Measurements from ENCODE around the gene DCST1. TPM values are rescaled to one million over a fixed set of nuclear protein-coding genes. Genes with fewer than 3 reads are reported as not detected.

Gene DCST1
- total and polyA plus RNA-seq, 2 of the 13 experiments (the other 11 are each of a cell fraction or from before 2014, with no cell fraction given) = 0.04 TPM; not detected in 1

DNA sequence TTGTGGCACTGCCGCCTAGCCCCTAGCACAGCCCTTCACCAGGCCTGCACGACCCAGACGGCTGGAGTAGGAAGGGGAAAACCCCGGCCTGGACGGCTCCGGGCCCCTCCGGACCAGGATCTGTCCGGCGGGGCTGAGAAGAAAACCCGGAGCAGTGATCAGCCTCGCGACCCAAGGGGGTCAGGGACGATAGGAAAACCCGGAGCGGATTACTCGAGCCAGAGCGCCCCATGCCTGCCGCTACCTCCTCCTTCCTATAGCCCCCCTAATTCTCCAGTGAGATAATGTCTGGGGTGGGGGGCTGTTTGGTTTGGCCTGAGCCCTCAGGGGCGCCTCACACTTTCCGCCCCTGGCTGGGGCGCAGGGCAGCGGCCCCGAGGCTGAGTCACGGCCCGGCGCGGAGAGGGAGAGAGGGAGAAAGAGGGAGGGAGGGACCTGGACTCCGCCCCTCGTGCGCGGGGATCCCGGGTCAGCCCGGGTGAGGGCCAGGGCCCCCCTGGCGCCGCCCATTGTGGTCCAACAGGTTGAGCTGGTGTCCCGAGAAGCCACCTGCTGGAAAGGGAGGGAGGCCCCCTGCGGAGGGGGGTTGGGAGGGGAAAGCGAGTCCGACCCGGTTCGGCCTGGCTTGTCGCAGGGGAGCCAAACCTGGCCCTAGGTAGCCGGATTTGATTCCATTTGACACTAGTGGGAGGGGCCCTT is 32.7 kb upstream of the DCST1 start (continued):
- no peak for TF ChIP-seq NFIC (IDR thresholded peaks at IDR 0.05; ENCODE audit: low read length)
- TF ChIP-seq ZFP36L1 (CRISPR knock-in tag; IDR thresholded peaks at IDR 0.05) = 0 out of 2 replicates have a peak, but pooled peaks have one; percentile 8
- peak; percentile 50; the same call in 1 of the 2 replicates for TF ChIP-seq FOXJ3 (CRISPR knock-in tag; IDR thresholded peaks at IDR 0.05; ENCODE audit: borderline replicate concordance)
- peak; percentile 100 for TF ChIP-seq ZNF276 (CRISPR knock-in tag; IDR thresholded peaks at IDR 0.05; ENCODE audit: low read depth)
- TF ChIP-seq SNAI1 (CRISPR knock-in tag; IDR thresholded peaks at IDR 0.05; ENCODE audit: borderline replicate concordance) = peak; percentile 89
- no peak for TF ChIP-seq FOXA1 (IDR thresholded peaks at IDR 0.05)
- no peak for TF ChIP-seq FOXA1 (CRISPR knock-in tag; IDR thresholded peaks at IDR 0.05)
- peak; percentile 36; the same call in 1 of the 2 replicates for TF ChIP-seq ZNF274 (CRISPR knock-in tag; IDR thresholded peaks at IDR 0.05)
- TF ChIP-seq DPF2 (CRISPR knock-in tag; IDR thresholded peaks at IDR 0.05; ENCODE audit: borderline replicate concordance, low read depth) = 0 out of 2 replicates have a peak, but pooled peaks have one; percentile 33
- peak; percentile 51; the same call in 1 of the 2 replicates for TF ChIP-seq ZBTB44 (CRISPR knock-in tag; IDR thresholded peaks at IDR 0.05)
- no peak for TF ChIP-seq SMC3 (IDR thresholded peaks at IDR 0.05; ENCODE audit: low read length)
- TF ChIP-seq ZNF264 (CRISPR knock-in tag; IDR thresholded peaks at IDR 0.05) = no peak
- no peak for TF ChIP-seq ZNF143 (CRISPR knock-in tag; IDR thresholded peaks at IDR 0.05)
- TF ChIP-seq, protein P1, sequence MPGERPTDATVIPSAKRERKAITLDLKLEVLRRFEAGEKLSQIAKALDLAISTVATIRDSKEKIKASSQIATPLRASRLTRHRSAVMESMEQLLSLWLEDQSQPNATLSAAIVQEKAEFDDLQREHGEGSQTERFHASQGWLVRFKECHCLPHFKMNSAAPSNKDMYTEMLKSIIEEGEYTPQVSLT (CRISPR knock-in tag; IDR thresholded peaks at IDR 0.05; ENCODE audit: borderline replicate concordance, low read depth) = no peak
- no peak for TF ChIP-seq ZNF670 (CRISPR knock-in tag; IDR thresholded peaks at IDR 0.05; ENCODE audit: borderline replicate concordance)
- 0 out of 2 replicates have a peak, but pooled peaks have one; percentile 68 for TF ChIP-seq ZNF558 (CRISPR knock-in tag; IDR thresholded peaks at IDR 0.05; ENCODE audit: borderline replicate concordance)
- TF ChIP-seq KDM4B (CRISPR knock-in tag; IDR thresholded peaks at IDR 0.05) = 0 out of 2 replicates have a peak, but pooled peaks have one; percentile 64
- no peak for TF ChIP-seq SYNCRIP (IDR thresholded peaks at IDR 0.05; ENCODE audit: insufficient read depth, low read depth, low read length)
- peak; percentile 32; the same call in 1 of the 2 replicates for TF ChIP-seq TCF7 (IDR thresholded peaks at IDR 0.05; ENCODE audit: low read depth)
- 0 out of 2 replicates have a peak, but pooled peaks have one; percentile 21 for TF ChIP-seq HBP1 (CRISPR knock-in tag; IDR thresholded peaks at IDR 0.05; ENCODE audit: low read depth)
- TF ChIP-seq MAZ (IDR thresholded peaks at IDR 0.05; ENCODE audit: borderline replicate concordance, low read depth, low read length) = peak; percentile 91
- peak; percentile 79 for TF ChIP-seq MAZ (CRISPR knock-in tag; IDR thresholded peaks at IDR 0.05; ENCODE audit: low read depth)
- peak; percentile 56 for TF ChIP-seq KAT7 (CRISPR knock-in tag; IDR thresholded peaks at IDR 0.05; ENCODE audit: borderline replicate concordance)
- no peak for TF ChIP-seq HMGA1 (CRISPR knock-in tag; conservative IDR thresholded peaks at IDR 0.05)
